ENCODE data around the gene GALNT10. TPM values are rescaled to one million over a fixed set of nuclear protein-coding genes. Genes with fewer than 3 reads are reported as not detected.
A peak's percentile ranks its signal among the peaks of the same experiment; 100 is the strongest.

GALNT10 gene
- total and polyA plus RNA-seq, 2 donors from 2014 or later: 13.0 to 44.3 TPM

GRCh38 chr5:154200221-154200620 lies 9.7 kb downstream of the GALNT10 start:
- Histone ChIP-seq H3K36me3 (ENCODE audit: control insufficient read depth in 2 of 3, insufficient read depth in 3 of 3, low read length in 3 of 3) (no peaks in the 10 kb centered on the region), H3K9me3 (ENCODE audit: control insufficient read depth in 2 of 3, insufficient read depth in 1 of 3, low read length in 3 of 3) (no peaks in the 10 kb centered on the region), H3K9ac (ENCODE audit: low read length in 3 of 3) (no peak overlapping the region), H3K27ac (ENCODE audit: low read depth in 2 of 2, low read length in 2 of 2) (no peak overlapping the region), H3K4me3 (ENCODE audit: low read length in 3 of 3) (no peak overlapping the region), H3K4me1 (ENCODE audit: control insufficient read depth in 2 of 3, insufficient read depth in 2 of 3, low read depth in 1 of 3, low read length in 3 of 3) (no peaks in the 10 kb centered on the region), H3K27me3 (ENCODE audit: control insufficient read depth, insufficient read depth, low read length) (no peaks in the 10 kb centered on the region)
- intact Hi-C loops (cut with DNase I): no loop called here
- DNase-seq: no peak
- TF ChIP-seq, protein P1, sequence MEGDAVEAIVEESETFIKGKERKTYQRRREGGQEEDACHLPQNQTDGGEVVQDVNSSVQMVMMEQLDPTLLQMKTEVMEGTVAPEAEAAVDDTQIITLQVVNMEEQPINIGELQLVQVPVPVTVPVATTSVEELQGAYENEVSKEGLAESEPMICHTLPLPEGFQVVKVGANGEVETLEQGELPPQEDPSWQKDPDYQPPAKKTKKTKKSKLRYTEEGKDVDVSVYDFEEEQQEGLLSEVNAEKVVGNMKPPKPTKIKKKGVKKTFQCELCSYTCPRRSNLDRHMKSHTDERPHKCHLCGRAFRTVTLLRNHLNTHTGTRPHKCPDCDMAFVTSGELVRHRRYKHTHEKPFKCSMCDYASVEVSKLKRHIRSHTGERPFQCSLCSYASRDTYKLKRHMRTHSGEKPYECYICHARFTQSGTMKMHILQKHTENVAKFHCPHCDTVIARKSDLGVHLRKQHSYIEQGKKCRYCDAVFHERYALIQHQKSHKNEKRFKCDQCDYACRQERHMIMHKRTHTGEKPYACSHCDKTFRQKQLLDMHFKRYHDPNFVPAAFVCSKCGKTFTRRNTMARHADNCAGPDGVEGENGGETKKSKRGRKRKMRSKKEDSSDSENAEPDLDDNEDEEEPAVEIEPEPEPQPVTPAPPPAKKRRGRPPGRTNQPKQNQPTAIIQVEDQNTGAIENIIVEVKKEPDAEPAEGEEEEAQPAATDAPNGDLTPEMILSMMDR (IDR thresholded peaks at IDR 0.05; ENCODE audit: borderline replicate concordance, extremely low read depth, insufficient read depth): no peak
- no peak for FAIRE-seq

DNA sequence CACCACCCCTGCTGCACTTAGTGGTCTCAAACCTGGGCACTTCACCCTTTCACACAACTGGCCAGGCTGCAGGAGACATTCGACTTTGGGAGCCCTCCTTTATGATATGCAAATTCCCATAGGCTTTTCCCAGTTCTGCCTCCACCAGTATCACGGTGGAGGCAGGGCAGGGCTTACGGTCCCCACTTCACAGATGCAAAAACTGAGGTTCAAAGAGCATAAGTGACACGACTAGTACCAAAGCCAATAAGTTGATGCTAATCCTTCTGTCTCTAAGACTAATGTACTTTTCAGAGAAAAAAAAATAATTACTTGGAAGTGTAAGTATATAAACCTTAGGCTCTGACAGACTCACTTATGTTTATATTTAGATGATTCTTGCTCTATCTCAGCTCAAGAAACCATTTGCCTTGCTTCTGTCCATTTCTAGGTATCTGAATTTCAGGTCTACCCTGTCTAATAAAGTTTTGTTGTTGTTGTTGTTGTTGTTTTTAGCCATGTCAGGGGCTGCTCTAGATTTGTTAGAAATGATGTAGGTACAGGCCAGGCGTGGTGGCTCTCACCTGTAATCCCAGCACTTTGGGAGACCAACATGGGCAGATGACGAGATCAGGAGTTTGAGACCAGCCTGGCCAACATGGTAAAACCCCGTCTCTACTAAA lies 10.7 kb downstream of the GALNT10 start:
- no peaks in the 10 kb centered on the region for H3K4me1 ChIP-seq (ENCODE audit: control insufficient read depth in 2 of 3, insufficient read depth in 2 of 3, low read depth in 1 of 3, low read length in 3 of 3)
- H3K9ac ChIP-seq (ENCODE audit: low read length in 3 of 3): no peak overlapping the region
- TF ChIP-seq, protein P1 (IDR thresholded peaks at IDR 0.05; ENCODE audit: borderline replicate concordance, extremely low read depth, insufficient read depth): no peak
- DNase-seq (no peak), FAIRE-seq (no peak)
- H3K4me3 ChIP-seq (ENCODE audit: low read length in 3 of 3): no peak overlapping the region
- no peaks in the 10 kb centered on the region for H3K9me3 ChIP-seq (ENCODE audit: control insufficient read depth in 2 of 3, insufficient read depth in 1 of 3, low read length in 3 of 3)
- no peak overlapping the region for H3K27ac ChIP-seq (ENCODE audit: low read depth in 2 of 2, low read length in 2 of 2)
- no peaks in the 10 kb centered on the region for H3K36me3 ChIP-seq (ENCODE audit: control insufficient read depth in 2 of 3, insufficient read depth in 3 of 3, low read length in 3 of 3)
- no peaks in the 10 kb centered on the region for H3K27me3 ChIP-seq (ENCODE audit: control insufficient read depth, insufficient read depth, low read length)
- intact Hi-C loops (cut with DNase I): no loop called here

DNA sequence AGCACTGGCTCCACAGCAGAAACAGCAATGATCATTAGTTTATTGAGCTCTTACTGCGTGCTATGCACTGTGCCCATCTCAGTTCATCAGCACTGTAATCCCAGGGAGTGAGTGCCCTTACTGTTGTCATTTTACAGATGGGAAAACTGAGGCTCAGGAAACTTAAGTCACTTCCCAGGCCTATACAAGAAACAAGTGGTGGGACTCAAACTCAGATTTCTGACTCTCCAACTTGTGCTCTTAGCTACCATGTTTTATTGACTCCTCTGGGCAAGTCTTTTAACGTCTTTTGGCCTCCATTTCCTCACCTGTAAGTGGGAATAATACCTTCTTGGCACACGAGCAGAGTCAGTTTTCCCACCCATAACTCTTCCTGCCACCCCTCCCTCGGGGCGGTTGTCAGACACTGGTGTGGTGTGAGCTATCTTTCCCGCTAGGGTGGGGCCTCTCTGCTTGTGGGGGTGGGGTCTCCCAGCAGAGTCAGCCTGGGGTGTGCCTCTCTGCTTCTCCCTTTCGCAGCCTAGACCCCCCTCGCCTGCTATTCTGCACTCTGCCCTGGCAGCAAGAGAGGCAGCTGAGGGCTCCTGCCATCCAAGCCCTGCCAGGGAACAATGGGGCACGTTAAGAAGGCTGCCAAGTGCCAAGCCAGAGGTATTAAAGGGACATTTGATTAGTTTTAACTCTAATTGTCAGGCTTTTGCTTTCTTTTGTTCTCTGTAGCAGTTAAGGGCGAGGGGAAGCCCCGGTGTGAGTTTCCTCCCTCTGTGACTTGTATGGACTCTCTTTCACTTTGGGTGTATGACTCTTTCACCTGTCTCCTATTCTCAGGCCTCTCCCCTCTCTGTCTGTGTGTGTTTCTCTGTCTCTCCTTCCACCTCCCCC lies 12.1 kb downstream of the GALNT10 start:
- intact Hi-C loops (cut with DNase I): no loop called here

More for the DNA sequence above, 12.1 kb downstream of the GALNT10 start:
- Histone ChIP-seq H3K9me3 (ENCODE audit: control insufficient read depth in 2 of 3, insufficient read depth in 1 of 3, low read length in 3 of 3) (no peaks in the 10 kb centered on the region), H3K4me3 (ENCODE audit: low read length in 3 of 3) (no peak overlapping the region), H3K27ac (ENCODE audit: low read depth in 2 of 2, low read length in 2 of 2) (no peak overlapping the region), H3K9ac (ENCODE audit: low read length in 3 of 3) (no peak overlapping the region), H3K4me1 (ENCODE audit: control insufficient read depth in 2 of 3, insufficient read depth in 2 of 3, low read depth in 1 of 3, low read length in 3 of 3) (no peaks in the 10 kb centered on the region), H3K36me3 (ENCODE audit: control insufficient read depth in 2 of 3, insufficient read depth in 3 of 3, low read length in 3 of 3) (no peaks in the 10 kb centered on the region), H3K27me3 (ENCODE audit: control insufficient read depth, insufficient read depth, low read length) (no peaks in the 10 kb centered on the region)
- FAIRE-seq (no peak), DNase-seq (peak in 1 of 5 donors; percentile 31)
- TF ChIP-seq, protein P1 (IDR thresholded peaks at IDR 0.05; ENCODE audit: borderline replicate concordance, extremely low read depth, insufficient read depth): no peak
